Ascending aorta (tissue), 2 donors: ENCODE measurements around the gene NMT1. TPM values are rescaled to one million over a fixed set of nuclear protein-coding genes. Genes with fewer than 3 reads are reported as not detected.
A peak's percentile ranks its signal among the peaks of the same experiment; 100 is the strongest.

Experiments used
- DNase-seq, 2 donors: peaks; one replicate each; pipeline ENCODE4 v3.0.0-alpha.2; 2019; ENCODE audit warnings: low spot score in 2 of 2
- H3K27ac ChIP-seq, 2 donors: fragments of 200-600 bp; sonication (generic); one replicate each; pipeline ENCODE4 v1.5.1; 2016 to 2017; ENCODE audit warnings: mild to moderate bottlenecking in 1 of 2
- H3K27me3 ChIP-seq: fragments of 200-600 bp; sonication (generic); one replicate; pipeline ENCODE4 v1.5.1; 2017
- H3K36me3 ChIP-seq, 2 donors: fragments of 200-600 bp; sonication (generic); one replicate each; pipeline ENCODE4 v1.5.1; 2016
- H3K4me1 ChIP-seq, 2 donors: fragments of 200-600 bp; sonication (generic); one replicate each; pipeline ENCODE4 v1.5.1; 2016 to 2017; ENCODE audit warnings: mild to moderate bottlenecking in 1 of 2
- H3K4me3 ChIP-seq, 2 donors: fragments of 200-600 bp; sonication (generic); one replicate each; pipeline ENCODE4 v1.5.1; 2016 to 2017; ENCODE audit warnings: mild to moderate bottlenecking in 1 of 2
- H3K9me3 ChIP-seq, 2 donors: fragments of 200-600 bp; sonication (generic); one replicate each; pipeline ENCODE4 v1.5.1; 2016
- intact Hi-C: fragments of 100-400 bp; cut with DNase I; formaldehyde crosslinking; loops from one replicate; pipeline ENCODE4 v1.15.1; 2023
- total RNA-seq: library from RNA; depleted of rRNA; stranded (reverse); fragments of >200 nt; gene quantifications from one replicate; pipeline ENCODE4 v1.1.0, GENCODE V29; 2016
- TF ChIP-seq, protein P1 (sequence below), 3 experiments: fragments of 200-600 bp in 2 of 3; fragments of 450-650 bp in 1 of 3; sonication (generic) in 2 of 3; IDR thresholded peaks; one replicate each; pipeline ENCODE4 v1.5.1; 2016 to 2019; ENCODE audit warnings: antibody characterized with exemption in 3 of 3, mild to moderate bottlenecking in 1 of 3, moderate library complexity in 1 of 3

Gene NMT1
- total RNA-seq, 1 donor from 2014 or later = 89.7 TPM

DNA sequence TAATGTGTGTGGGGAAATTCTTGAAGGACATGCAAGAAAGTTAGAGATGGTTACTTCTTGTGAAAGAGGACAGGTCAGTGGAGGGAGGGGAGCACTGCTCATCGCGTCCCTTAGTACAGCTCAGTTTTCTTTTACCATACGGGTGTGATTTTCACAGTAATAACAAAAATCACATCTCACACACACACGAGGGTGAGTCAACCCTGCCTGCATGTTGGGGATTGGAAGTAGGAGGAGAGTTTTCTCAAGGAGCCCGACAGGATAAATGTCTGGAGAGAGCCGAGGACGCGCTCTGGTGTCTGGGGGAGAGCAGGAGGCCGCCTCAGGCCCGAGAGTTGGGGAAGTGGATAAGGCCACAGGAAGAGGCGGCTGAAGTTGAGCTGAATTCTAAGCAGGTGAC lies 54.8 kb downstream of the NMT1 start:
- intact Hi-C loops = no loop called here
- Histone ChIP-seq H3K4me1 (peaks cover 3 to 17% of the 10 kb centered on the region in 2 donors), H3K36me3 (peaks cover 68 to 88% of the 10 kb centered on the region in 2 donors), H3K9me3 (no peaks in the 10 kb centered on the region), H3K4me3 (no peak overlapping the region), H3K27ac (peak overlapping the region; percentile 41 to 81), H3K27me3 (no peaks in the 10 kb centered on the region)
- TF ChIP-seq, protein P1, sequence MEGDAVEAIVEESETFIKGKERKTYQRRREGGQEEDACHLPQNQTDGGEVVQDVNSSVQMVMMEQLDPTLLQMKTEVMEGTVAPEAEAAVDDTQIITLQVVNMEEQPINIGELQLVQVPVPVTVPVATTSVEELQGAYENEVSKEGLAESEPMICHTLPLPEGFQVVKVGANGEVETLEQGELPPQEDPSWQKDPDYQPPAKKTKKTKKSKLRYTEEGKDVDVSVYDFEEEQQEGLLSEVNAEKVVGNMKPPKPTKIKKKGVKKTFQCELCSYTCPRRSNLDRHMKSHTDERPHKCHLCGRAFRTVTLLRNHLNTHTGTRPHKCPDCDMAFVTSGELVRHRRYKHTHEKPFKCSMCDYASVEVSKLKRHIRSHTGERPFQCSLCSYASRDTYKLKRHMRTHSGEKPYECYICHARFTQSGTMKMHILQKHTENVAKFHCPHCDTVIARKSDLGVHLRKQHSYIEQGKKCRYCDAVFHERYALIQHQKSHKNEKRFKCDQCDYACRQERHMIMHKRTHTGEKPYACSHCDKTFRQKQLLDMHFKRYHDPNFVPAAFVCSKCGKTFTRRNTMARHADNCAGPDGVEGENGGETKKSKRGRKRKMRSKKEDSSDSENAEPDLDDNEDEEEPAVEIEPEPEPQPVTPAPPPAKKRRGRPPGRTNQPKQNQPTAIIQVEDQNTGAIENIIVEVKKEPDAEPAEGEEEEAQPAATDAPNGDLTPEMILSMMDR (IDR thresholded peaks at IDR 0.05) = no peak
- no peak for DNase-seq

DNA sequence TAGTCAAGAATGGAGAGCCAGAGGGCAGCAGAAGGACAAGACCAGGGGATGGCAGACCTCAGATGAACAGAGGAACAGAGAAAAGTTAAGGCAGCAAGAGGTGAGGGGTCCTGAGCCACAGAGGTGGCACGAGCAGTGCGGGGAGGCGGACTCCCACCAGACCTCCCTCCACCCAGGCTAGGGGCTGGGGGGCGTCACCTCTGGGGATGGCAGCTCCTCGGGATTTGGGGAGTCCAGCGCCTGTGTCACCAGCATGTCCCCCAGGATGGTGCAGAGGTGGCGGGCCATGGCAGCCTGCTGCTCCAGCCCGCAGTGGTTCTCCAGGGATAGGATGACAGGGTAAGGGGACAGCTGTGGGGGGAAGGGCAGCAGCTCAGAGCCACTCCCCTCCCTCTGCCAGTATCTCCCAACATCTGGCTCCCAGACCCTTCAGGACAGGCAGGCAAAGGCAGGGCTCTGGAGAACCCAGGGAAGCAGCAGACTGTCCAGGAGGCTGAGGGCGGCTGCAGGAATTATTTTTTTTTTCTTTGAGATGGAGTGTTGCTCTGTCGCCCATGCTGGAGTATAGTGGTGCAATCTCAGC lies 55.4 kb downstream of the NMT1 start:
- Histone ChIP-seq H3K4me3 (no peak overlapping the region), H3K27ac (peak overlapping the region; percentile 41 to 81), H3K27me3 (no peaks in the 10 kb centered on the region), H3K4me1 (peaks cover 0 to 10% of the 10 kb centered on the region in 2 donors), H3K9me3 (no peaks in the 10 kb centered on the region), H3K36me3 (peaks cover 68 to 90% of the 10 kb centered on the region in 2 donors)
- TF ChIP-seq, protein P1 (IDR thresholded peaks at IDR 0.05) = no peak
- intact Hi-C loops = no loop called here
- DNase-seq = no peak

DNA sequence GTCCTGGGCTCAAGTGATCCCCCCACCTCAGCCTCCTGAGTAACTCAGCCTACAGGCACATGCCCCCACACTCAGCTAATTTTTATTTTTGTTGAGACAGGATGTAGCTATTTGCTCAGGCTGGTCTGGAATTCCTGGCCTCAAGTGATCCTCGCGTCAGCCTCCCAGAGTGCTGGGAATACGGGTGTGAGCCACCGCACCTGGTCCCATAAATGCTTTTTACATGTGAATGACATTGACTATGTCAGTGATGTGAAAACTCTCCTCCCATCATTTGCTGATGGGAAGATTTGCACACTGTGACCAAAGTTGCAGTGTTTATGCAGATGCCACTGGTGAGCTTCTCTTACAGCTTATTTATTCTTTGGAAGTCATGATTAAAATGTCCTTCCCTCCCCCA lies 56.2 kb downstream of the NMT1 start:
- TF ChIP-seq, protein P1 (IDR thresholded peaks at IDR 0.05) = no peak
- H3K4me3 ChIP-seq = no peak overlapping the region
- intact Hi-C loops = no loop called here
- peaks cover 67 to 85% of the 10 kb centered on the region in 2 donors for H3K36me3 ChIP-seq
- H3K27me3 ChIP-seq = no peaks in the 10 kb centered on the region
- H3K4me1 ChIP-seq = peaks cover 5 to 9% of the 10 kb centered on the region in 2 donors
- H3K27ac ChIP-seq = no peak overlapping the region
- H3K9me3 ChIP-seq = no peaks in the 10 kb centered on the region
- DNase-seq = no peak

DNA sequence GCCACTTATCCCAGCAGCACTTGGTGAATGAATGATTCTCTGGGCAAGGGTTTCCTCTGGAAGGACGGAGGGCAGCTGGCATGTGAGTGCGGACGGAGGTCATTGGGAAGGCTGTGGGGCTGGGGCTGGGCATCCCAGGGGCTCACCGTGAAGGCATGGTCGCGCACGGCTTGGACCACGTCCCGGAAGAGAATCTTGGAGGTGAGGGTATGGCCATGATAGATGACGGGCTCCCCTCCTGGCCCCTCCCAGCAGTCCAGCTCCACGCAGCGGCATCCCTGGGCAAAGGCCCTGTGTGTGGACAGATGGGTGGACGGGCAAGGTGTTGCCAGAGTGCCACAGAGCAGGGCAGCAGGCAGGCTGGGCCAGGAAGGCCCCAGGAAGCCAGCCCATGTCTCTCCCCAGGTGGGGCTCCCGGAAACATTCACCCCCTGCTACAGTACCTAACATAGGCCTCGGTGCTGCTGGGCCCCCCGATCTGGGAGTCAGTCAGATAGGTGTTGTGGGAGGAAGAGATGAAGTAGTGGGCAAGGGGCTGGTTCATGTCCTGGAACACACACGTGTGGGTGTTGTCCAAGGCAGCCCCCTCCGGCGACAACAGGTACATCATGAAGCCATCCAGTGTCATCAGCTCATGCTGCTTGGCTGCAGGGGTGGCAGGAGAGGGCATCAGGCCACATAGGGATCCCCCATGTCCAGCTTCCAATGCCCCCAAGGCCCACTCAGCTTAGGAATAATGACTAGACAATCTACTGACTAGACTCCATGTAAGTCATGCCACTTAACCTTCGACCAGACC lies 56.9 kb downstream of the NMT1 start:
- no peaks in the 10 kb centered on the region for H3K9me3 ChIP-seq
- peaks cover 60 to 78% of the 10 kb centered on the region in 2 donors for H3K36me3 ChIP-seq
- H3K4me3 ChIP-seq = no peak overlapping the region
- TF ChIP-seq, protein P1 (IDR thresholded peaks at IDR 0.05) = no peak
- peaks cover 5 to 13% of the 10 kb centered on the region in 2 donors for H3K4me1 ChIP-seq
- peak in 1 of 2 donors; percentile 59 for DNase-seq
- intact Hi-C loops = no loop called here
- no peaks in the 10 kb centered on the region for H3K27me3 ChIP-seq
- peak overlapping the region in 1 of 2 donors; percentile 2 for H3K27ac ChIP-seq

DNA sequence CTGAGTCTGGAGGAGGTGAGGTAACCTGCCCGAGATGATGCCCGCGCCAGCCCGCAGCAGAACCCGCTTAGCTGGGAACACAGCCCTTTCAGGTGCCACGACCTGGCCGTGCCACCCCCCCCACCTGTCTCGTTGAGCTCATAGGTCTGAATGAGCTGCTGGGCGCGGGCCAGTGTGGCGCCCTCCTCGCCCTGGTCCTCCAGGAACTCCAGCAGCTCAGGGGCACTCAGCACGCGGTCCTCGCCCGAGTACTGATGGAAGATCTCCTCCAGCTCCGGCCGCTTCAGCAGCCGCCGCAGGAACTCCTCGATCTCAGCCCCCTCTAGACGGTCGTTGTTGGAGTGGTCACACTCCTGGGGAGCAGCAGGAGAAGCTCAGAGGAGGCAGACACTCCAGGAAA lies 57.6 kb downstream of the NMT1 start:
- H3K27me3 ChIP-seq = no peaks in the 10 kb centered on the region
- H3K9me3 ChIP-seq = no peaks in the 10 kb centered on the region
- TF ChIP-seq, protein P1 (IDR thresholded peaks at IDR 0.05) = no peak
- no peak overlapping the region for H3K4me3 ChIP-seq
- peak overlapping the region in 1 of 2 donors; percentile 2 for H3K27ac ChIP-seq
- peak in 1 of 2 donors; percentile 60 for DNase-seq
- intact Hi-C loops = no loop called here
- H3K36me3 ChIP-seq = peaks cover 53 to 72% of the 10 kb centered on the region in 2 donors
- peaks cover 10 to 19% of the 10 kb centered on the region in 2 donors for H3K4me1 ChIP-seq
